ENCODE results near the gene AXIN2.
"Not testable (repeated sequence)": the region's sequence is repeated elsewhere in the genome, so short reads cannot be mapped to it uniquely, and the experiment has no call there.

AXIN2 gene

GRCh38 chr17:65515959-65516948 lies 45.2 kb downstream of the AXIN2 start:
- DNase-seq: no peak

DNA sequence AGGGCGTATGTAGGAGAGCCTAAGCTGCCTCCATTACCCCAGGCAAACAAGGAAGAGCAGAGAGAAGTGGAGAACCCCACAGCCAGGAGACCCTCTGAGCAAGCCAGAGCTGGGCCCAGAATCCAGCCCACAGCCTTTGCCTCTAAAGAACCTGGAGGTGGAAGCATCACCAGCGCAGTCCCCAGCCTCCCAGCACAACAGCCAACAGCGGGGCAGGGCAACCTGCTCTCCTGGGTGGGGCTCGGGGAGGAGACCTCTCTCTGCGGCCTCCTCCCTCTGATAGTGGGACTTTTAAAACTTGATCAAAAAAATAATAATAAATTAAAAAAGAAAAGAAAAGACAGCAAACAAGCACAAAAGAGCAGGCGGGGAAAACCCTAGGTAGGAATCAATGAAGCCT lies 45.9 kb downstream of the AXIN2 start:
- no peak for DNase-seq

DNA sequence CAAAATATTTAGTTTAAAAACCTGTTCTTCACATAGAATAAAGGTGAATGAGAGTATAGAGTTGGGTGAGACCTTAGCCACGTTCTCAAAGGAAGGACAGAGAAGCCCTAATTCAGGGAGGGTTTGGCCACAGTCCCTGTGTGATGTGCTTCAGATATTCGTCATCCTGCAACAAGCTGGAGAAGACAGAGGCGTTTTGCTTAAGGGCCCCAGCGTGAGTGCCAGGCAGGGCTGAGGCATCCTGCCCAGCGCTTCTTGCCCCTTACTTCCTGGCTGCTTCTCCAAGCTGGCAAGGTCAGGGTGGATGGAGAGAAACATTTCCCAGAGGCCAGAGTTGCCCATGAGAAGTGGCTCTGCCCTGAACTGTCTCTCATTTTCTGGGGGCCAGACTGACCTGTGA lies 46.9 kb downstream of the AXIN2 start:
- no peak for DNase-seq

DNA sequence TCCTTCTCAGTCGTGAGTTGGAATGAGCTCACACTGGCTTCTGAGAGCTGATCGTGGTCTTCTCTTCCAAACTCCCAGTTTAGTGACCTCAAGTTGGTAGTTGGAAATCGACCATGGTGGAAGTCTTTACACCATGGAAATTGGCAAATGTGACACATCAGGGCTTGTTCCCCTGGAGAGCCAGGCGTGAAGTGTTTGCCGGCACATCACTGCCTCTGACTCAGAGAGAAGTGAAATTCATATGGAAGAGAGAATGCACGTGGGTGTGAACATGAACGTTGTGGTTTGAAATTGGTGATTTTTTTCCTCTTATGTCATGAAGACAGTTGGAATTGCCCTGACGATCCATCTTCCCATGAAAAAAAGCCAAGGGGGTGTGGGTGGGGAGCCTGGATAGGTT lies 47.4 kb downstream of the AXIN2 start:
- DNase-seq: no peak

DNA sequence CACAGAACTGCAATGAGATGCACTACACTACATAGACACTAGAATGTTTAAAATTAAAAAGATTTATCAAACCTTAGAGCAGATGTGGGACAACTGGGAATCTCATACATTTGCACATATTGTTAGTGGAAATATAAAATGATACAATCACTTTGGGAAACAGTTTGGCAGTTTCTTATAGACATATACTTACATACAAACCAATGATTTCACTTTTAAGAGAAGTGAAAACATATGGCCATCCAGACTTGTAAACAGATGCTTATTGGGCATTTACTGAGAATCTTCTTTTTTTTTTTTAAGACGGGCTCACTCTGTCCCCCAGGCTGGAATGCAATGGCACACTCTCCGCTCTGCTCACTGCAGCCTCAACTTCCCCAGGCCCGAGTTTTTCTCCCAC lies 50.1 kb downstream of the AXIN2 start:
- DNase-seq: no peak

DNA sequence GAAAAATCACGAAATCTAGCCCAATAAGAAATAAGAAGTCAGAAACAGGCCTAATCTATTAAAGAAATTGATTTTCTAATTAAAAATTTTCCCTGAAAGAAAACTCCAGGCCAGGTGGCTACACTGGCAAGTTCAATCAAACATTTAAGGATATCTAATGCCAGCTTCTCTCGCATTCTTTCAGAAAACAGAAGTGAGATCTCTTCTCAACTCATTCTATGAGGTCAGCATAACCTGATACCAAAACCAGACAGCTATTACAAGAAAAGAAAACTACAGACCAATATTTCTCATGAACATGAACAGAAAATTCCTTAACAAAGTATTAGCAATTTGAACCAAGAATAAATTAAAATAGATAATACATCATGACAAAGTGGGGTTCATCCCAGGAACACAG lies 52.4 kb downstream of the AXIN2 start:
- no peak for DNase-seq

DNA sequence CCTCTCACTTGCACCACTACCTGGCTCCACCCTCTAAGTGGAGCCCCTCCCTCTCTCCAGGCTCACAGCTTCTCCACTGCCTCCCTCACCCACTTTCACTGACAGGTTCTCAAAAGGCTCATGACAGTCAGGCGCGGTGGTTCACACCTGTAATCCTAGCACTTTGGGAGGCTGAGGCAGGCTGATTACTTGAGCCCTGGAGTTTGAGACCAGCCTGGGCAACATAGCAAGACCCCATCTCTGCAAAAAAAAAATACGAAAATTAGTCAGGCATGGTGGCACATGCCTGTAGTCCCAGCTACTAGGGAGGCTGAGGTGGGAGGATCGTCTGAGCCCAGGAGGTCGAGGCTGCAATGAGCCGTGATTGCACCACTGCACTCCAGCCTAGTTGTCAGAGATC lies 56.8 kb downstream of the AXIN2 start:
- DNase-seq: not testable (repeated sequence)

GRCh38 chr17:65504141-65504540 lies 57.3 kb downstream of the AXIN2 start:
- no peak for DNase-seq

GRCh38 chr17:65503557-65503956 lies 57.9 kb downstream of the AXIN2 start:
- no peak for DNase-seq

DNA sequence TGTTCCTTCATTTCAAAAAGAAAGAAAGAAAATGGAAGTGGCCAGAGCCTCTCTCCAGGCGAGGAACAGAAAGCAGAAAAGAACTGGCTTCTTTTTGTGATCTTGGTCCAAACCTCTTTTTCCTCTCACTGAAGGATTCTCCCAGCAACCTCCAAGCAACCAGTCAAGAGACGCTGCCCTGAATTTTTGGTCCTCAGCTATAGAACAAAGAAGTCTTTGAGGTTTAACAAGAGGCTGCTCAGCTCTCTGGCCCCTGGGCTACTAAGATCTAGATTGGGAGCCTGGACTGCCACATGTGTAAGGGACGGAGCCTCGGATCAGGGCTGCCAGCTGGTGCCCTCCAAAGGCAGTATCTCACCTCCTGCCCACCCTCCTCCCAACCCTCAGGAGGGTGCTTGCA lies 62.6 kb downstream of the AXIN2 start:
- no peak for DNase-seq

DNA sequence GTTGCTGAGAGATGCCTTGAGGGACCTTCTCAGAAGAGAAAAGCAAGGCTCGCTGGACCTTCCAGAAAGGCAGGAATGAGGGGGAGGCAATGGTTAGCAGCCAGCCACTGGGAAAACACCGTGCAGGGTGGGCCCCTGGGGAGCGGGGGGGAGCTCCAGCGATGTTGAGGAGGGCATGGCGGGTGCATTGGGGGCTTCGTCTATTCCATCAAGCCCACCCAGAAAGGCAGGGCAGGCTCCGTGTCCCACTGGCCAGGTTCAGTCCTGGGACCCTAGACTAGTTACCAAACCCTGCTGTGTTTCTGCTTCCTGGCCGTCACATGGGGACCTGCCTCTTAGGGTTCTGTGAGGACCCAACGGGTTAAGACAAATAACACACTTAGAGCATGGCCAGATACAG lies 64.6 kb downstream of the AXIN2 start:
- DNase-seq: no peak

GRCh38 chr17:65495122-65496055 lies 66.1 kb downstream of the AXIN2 start:
- no peak for DNase-seq

DNA sequence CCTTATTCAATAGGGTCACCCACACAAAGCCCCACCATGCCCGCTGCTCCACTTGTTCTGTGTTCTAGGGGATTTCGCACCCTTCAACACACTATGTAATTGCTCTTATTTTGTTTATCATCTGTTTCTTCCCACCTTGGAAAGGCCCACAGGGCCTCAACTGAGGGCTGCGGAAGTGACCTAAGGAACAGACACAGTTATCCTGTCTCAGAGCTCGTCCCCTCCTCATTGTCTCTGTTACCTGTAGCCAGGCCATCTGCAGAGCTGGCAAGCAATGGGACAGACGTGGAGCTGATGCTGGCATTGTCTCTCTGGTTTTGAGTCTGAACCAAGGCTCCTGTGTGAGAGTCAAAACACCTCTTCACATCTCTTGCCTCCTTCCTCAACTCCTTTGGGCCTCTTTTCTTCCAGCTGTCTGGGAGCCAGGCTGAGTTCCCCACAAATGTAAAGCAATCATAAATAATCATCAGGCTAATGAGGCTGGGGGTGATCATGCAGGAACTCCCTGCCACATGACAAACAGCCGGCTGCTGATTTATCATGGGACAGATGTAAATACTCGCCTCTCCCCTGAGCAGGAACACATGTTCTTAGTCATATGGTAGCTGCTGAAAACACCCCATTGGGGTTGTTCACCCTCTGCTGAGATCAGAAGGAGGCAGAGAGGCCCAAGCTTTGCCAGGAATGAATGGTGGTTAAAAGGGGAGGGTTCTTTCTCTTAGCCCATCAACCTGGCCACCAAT lies 71.9 kb downstream of the AXIN2 start:
- no peak for DNase-seq

DNA sequence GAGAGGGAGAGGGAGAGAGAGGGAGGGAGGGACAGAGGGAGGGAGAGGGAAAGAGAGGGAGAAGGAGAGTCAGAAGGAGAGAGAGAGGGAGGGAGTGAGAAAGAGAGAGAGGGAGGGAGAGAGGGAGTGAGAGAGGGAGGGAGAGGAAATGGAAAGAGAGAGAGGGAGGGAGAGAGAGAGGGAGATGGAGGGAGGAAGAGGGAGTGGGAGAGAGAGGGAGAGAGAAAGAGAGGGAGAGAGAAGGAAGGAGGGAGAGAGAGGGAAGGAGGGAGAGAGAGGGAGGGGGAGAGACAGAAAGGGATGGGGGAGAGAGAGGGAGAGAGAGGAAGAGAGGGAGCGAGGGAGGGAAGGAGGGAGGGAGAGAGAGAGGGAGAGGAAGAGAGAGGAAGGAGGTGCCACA lies 72.8 kb downstream of the AXIN2 start:
- no peak for DNase-seq

- no peak for DNase-seq
These were observed 73.5 kb downstream of the AXIN2 start for GRCh38 chr17:65487990-65488389.

DNA sequence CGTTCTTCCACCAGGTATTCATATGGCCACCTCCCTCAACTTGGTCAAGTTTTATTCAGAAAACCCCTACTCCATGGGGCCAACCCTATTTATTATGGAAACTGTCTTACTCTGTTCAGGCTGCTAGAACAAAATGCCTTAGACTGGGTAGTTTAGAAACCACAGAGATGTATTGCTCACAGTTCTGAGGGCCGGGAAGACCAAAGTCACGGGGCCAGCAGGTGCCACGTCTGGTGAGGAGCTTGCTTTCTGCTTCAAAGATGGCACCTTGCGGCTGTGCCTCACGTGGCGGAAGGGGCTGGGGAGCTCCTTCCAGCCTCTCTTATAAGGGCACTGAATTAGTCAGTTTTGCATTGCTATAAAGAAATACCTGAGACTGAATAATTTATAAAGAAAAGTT lies 74.3 kb downstream of the AXIN2 start:
- no peak for DNase-seq

DNA sequence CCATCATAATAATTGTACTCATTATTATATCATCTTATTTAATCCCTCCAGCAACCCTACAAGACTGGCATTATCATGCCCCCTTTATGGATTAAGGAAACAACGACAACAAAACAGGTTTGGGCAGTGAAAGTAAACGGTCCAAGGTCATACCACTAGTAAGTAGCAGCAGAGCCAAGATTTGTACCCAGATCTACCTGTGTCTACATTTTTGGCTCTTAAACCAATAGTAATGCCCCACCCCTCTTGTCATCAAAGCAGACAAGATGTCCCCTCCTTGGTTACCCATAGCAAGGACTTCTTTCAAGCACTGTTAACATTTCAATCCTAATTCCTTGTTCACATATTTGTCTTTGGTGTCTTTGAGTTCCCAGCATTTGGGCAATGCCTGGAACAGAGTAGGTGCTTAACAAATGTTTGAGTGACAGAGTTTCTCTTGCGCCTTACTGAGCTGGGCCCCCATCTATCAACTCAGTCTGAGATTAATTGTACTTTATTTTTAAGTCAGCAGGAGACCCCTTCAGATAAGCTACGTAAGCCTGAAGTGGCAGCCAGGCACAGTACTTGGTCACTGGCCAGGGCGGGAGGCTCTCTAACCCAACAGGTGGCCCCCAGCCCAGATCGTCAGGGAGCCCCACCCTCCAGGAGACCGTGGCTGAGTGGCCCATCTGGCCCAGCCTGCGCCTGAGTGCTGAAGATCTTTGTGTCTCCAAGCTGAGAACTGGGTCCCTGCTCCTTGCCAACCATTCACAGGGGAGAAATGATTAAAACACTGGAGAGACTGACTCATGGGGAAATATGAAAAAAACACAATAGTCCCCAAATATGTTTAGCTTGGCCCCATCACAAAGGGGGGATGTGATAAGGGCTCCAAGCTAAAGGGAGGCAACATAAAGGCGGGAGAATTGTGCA lies 75.8 kb downstream of the AXIN2 start:
- no peak for DNase-seq

- DNase-seq: not testable (repeated sequence)
These were observed 77.0 kb downstream of the AXIN2 start for GRCh38 chr17:65484405-65484804.

DNA sequence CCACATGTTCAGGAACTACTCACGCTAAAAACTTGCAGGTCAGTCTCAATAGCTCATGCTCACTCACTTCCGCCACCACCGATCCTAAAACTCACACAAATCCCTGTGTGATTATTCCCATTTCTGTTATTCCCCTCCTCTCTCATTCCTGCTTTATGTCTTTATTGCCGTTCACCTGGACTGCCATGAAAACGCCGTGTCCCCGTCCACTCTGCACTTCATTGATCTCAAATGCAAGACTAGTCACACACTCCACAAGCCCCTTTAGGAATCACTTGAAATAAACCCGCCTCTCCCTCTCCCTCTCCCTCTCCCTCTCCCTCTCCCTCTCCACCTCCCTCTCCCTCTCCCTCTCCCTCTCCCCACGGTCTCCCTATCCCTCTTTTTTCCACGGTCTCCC lies 78.0 kb downstream of the AXIN2 start:
- no peak for DNase-seq

DNA sequence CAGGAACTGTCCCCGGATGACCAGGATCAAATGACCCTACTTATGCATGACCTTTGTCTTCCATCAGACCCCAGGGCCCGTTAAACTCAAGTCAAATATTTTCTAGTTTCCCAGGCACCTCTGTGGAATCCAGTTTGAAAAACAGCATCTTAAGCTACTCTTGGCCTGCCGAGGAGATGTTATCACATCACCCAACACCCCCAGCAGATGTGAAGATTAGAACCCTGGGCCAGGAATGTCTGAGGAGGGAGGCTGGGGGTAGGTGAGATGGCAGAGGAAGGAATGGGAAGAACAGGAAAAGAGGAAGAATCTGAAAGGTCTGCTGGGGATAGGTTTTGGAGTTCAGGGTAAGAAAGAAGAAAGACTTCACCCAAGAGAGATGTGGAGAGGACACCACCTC lies 79.2 kb downstream of the AXIN2 start:
- no peak for DNase-seq

DNA sequence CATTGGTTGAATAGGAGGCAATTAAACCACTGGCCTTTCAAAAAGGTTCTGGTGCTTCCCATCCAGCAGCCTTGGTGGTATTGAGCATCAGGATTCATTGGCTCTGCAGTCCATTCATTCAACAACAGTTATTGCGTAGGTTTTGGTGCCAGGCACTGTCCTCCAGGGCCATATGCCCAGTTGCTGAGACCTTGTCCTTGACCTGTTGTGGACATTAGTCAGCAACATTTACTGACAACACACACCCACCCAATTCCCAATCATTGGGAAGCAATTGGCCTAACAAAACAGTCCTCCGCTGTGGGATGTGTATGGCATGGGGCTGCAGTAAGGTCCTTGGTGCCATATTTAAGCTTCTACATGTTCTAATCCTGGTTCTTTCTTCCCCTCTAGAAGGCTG lies 82.2 kb downstream of the AXIN2 start:
- no peak for DNase-seq

Measured in inflammatory macrophage (primary cell).